ENCODE data around the gene COL9A3.

DNA sequence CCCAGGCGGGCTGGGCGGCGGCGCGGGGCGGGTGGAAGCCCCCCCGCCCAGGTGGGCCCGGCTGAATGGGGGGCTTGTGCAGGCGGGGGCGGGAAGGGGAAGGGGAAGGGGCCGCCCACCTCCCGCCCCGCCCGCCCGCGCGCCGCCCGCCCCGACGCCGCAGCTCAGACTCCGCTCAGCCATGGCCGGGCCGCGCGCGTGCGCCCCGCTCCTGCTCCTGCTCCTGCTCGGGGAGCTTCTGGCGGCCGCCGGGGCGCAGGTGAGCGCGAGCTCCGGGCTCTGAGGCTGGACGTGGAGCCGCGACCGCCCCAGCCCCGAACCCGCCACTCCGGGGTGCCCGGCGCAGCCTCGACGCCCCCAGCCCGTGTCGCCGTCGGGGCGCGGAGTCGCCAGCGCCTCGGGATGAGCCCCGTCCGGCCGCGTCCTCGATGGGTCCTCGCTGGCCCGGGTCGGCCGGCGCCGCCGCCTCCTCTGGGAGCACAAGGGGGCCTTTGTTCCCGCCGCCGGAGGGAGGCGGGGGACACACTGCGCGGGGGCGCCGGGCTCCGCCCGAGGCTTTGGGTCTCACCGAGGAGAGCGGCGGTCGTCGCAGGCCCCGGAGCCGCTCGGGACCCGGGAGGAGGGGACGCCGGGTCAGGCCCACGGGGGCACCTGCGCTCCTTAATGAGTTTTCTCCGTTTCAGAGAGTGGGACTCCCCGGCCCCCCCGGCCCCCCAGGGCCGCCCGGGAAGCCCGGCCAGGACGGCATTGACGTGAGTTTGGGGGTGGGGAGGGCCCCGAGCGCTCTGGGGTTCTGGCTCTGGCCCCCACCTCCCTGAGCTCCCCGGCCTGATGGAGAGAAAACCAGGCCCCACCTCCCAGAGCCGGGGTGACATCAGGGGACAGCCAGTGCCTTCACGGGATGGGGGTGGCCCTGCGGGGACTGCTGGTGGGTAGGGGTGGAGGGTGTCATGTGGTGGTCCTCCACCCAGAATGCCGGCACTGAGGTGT is at the start of gene COL9A3:
- TF ChIP-seq, protein P1, sequence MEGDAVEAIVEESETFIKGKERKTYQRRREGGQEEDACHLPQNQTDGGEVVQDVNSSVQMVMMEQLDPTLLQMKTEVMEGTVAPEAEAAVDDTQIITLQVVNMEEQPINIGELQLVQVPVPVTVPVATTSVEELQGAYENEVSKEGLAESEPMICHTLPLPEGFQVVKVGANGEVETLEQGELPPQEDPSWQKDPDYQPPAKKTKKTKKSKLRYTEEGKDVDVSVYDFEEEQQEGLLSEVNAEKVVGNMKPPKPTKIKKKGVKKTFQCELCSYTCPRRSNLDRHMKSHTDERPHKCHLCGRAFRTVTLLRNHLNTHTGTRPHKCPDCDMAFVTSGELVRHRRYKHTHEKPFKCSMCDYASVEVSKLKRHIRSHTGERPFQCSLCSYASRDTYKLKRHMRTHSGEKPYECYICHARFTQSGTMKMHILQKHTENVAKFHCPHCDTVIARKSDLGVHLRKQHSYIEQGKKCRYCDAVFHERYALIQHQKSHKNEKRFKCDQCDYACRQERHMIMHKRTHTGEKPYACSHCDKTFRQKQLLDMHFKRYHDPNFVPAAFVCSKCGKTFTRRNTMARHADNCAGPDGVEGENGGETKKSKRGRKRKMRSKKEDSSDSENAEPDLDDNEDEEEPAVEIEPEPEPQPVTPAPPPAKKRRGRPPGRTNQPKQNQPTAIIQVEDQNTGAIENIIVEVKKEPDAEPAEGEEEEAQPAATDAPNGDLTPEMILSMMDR (IDR thresholded peaks at IDR 0.05), result no peak
- no peak for TF ChIP-seq POLR2A (IDR thresholded peaks at IDR 0.05)

Data from transverse colon (tissue), 3 donors.